ENCODE results near the gene ADGRF3.

DNA sequence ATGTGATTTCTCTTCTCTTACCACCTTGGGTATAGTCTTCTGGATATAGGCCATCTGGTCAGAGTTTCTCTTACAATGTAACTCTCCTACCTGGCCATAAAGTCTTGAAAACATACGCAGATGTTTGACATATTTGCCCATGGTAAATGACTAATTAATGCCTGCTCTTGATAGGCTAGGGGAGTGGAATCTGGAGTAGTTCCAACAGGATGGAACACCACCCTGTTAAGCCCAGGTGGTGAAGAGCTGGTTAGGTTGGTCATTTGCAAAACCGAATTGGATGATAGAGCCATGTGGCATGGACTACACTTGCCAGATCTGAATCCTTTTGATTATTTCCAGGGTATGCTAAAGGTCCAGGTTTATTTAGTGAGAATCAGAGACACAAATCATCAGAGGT, 65.4 kb downstream of the ADGRF3 start:
- TF ChIP-seq, protein P1, sequence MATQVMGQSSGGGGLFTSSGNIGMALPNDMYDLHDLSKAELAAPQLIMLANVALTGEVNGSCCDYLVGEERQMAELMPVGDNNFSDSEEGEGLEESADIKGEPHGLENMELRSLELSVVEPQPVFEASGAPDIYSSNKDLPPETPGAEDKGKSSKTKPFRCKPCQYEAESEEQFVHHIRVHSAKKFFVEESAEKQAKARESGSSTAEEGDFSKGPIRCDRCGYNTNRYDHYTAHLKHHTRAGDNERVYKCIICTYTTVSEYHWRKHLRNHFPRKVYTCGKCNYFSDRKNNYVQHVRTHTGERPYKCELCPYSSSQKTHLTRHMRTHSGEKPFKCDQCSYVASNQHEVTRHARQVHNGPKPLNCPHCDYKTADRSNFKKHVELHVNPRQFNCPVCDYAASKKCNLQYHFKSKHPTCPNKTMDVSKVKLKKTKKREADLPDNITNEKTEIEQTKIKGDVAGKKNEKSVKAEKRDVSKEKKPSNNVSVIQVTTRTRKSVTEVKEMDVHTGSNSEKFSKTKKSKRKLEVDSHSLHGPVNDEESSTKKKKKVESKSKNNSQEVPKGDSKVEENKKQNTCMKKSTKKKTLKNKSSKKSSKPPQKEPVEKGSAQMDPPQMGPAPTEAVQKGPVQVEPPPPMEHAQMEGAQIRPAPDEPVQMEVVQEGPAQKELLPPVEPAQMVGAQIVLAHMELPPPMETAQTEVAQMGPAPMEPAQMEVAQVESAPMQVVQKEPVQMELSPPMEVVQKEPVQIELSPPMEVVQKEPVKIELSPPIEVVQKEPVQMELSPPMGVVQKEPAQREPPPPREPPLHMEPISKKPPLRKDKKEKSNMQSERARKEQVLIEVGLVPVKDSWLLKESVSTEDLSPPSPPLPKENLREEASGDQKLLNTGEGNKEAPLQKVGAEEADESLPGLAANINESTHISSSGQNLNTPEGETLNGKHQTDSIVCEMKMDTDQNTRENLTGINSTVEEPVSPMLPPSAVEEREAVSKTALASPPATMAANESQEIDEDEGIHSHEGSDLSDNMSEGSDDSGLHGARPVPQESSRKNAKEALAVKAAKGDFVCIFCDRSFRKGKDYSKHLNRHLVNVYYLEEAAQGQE (IDR thresholded peaks at IDR 0.05; ENCODE audit: insufficient replicate concordance, low read depth) = no peak
- TF ChIP-seq POLR2AphosphoS5 (IDR thresholded peaks at IDR 0.05; ENCODE audit: low read depth) = no peak

Data from HL-60 (cell line).